Left ventricle myocardium inferior (tissue), 1 donor: Measurements from ENCODE around the gene IFNG-AS1. TPM values are rescaled to one million over a fixed set of nuclear protein-coding genes. Genes with fewer than 3 reads are reported as not detected.

ENCODE experiments used
- DNase-seq: peaks from one replicate; pipeline ENCODE4 v3.0.0-alpha.2; 2020
- H3K27ac ChIP-seq: fragments of 200-600 bp; replicated peaks from 2 replicates; pipeline ENCODE4 v1.8.0; 2021
- H3K27me3 ChIP-seq: fragments of 200-600 bp; 2 replicates; pipeline ENCODE4 v1.8.0; 2021; ENCODE audit warnings: low read depth
- H3K36me3 ChIP-seq: fragments of 200-600 bp; 2 replicates; pipeline ENCODE4 v1.8.0; 2021
- H3K4me1 ChIP-seq: fragments of 200-600 bp; 2 replicates; pipeline ENCODE4 v1.8.0; 2021
- H3K4me3 ChIP-seq: fragments of 200-600 bp; 2 replicates; pipeline ENCODE4 v1.8.0; 2021; ENCODE audit warnings: mild to moderate bottlenecking, moderate library complexity
- H3K9me3 ChIP-seq: fragments of 200-600 bp; replicated peaks from 2 replicates; pipeline ENCODE4 v1.8.0; 2021
- CTCF ChIP-seq: fragments of 200-600 bp; IDR thresholded peaks from 2 replicates; pipeline ENCODE4 v1.8.0; 2021; ENCODE audit warnings: antibody characterized with exemption, mild to moderate bottlenecking, borderline replicate concordance
- intact Hi-C: fragments of 100-400 bp; cut with micrococcal nuclease; formaldehyde crosslinking; loops from one replicate; pipeline ENCODE4 v1.11.0; 2022
- total RNA-seq: library from RNA; stranded (reverse); fragmentation: NEBNext Ultra II Directional; extraction: Animal tissue kit (Norgen Biotek cat#: 25700); gene quantifications from one replicate; pipeline ENCODE4 v1.2.1, GENCODE V29; 2021
- donor health status: DM: no; HTN: yes; CAD: no; lungs with severe emphysema.

IFNG-AS1 gene
- total RNA-seq, 1 donor from 2014 or later = 0.58 TPM

- Histone ChIP-seq H3K4me3 (no peak overlapping the region), H3K9me3 (no peaks in the 10 kb centered on the region), H3K27ac (no peak overlapping the region), H3K36me3 (no peaks in the 10 kb centered on the region), H3K4me1 (no peaks in the 10 kb centered on the region), H3K27me3 (no peaks in the 10 kb centered on the region)
- no peak for TF ChIP-seq CTCF
- DNase-seq = no peak
- intact Hi-C loops = no loop called here
These were observed 45.3 kb downstream of the IFNG-AS1 start for GRCh38 chr12:68034567-68034966.

- TF ChIP-seq CTCF = no peak
- H3K27ac ChIP-seq = no peak overlapping the region
- no peak for DNase-seq
These were observed 47.4 kb downstream of the IFNG-AS1 start for GRCh38 chr12:68036642-68037041.

GRCh38 chr12:68037616-68038255 is 48.5 kb downstream of the IFNG-AS1 start:
- H3K4me1 ChIP-seq = no peaks in the 10 kb centered on the region
- DNase-seq = no peak
- H3K36me3 ChIP-seq = no peaks in the 10 kb centered on the region
- H3K27me3 ChIP-seq = no peaks in the 10 kb centered on the region
- TF ChIP-seq CTCF = no peak
- intact Hi-C loops = no loop called here
- no peaks in the 10 kb centered on the region for H3K9me3 ChIP-seq
- H3K4me3 ChIP-seq = no peak overlapping the region
- no peak overlapping the region for H3K27ac ChIP-seq

More at GRCh38 chr12:68036642-68037041, 47.4 kb downstream of the IFNG-AS1 start:
- Histone ChIP-seq H3K27me3 (no peaks in the 10 kb centered on the region), H3K4me1 (no peaks in the 10 kb centered on the region), H3K9me3 (no peaks in the 10 kb centered on the region), H3K36me3 (no peaks in the 10 kb centered on the region), H3K4me3 (no peak overlapping the region)
- intact Hi-C loops = no loop called here

- H3K4me3 ChIP-seq = no peak overlapping the region
- no peaks in the 10 kb centered on the region for H3K4me1 ChIP-seq
- H3K9me3 ChIP-seq = no peaks in the 10 kb centered on the region
- intact Hi-C loops = no loop called here
- no peak overlapping the region for H3K27ac ChIP-seq
- no peak for TF ChIP-seq CTCF
- no peaks in the 10 kb centered on the region for H3K27me3 ChIP-seq
- DNase-seq = no peak
- no peaks in the 10 kb centered on the region for H3K36me3 ChIP-seq
These were observed 49.4 kb downstream of the IFNG-AS1 start for GRCh38 chr12:68038650-68039049.

GRCh38 chr12:68040450-68041075 is 51.3 kb downstream of the IFNG-AS1 start:
- intact Hi-C loops = no loop called here
- DNase-seq = peak; percentile 28
- peak; percentile 91 for TF ChIP-seq CTCF
- no peak overlapping the region for H3K27ac ChIP-seq
- H3K27me3 ChIP-seq = no peaks in the 10 kb centered on the region
- no peak overlapping the region for H3K4me3 ChIP-seq
- no peaks in the 10 kb centered on the region for H3K36me3 ChIP-seq
- H3K4me1 ChIP-seq = no peaks in the 10 kb centered on the region
- H3K9me3 ChIP-seq = no peaks in the 10 kb centered on the region
